GM23338 (cell line): Measurements from ENCODE around the gene UBXN11. TPM values are rescaled to one million over a fixed set of nuclear protein-coding genes. Genes with fewer than 3 reads are reported as not detected.

ENCODE experiments used
- ATAC-seq: fragments of 200-7000 bp; cut with Tn5 transposase; 3 replicates; pipeline ENCODE4 v1.9.1; 2020
- DNase-seq: peaks from one replicate; pipeline ENCODE4 v3.0.0-alpha.2; 2015; ENCODE audit warnings: low spot score
- H2AFZ ChIP-seq: fragments of 200-600 bp; sonication (generic); 2 replicates; pipeline ENCODE4 v1.8.0; 2016; ENCODE audit warnings: antibody characterized with exemption, mild to moderate bottlenecking, moderate library complexity
- H3F3A ChIP-seq: fragments of 200-600 bp; sonication (generic); replicated peaks from 2 replicates; pipeline ENCODE4 v1.8.0; 2017; ENCODE audit warnings: antibody characterized with exemption, mixed run types, low read depth
- H3K27ac ChIP-seq: fragments of 200-600 bp; sonication (generic); 2 replicates; pipeline ENCODE4 v1.6.1; 2016; ENCODE audit warnings: low read depth
- H3K27me3 ChIP-seq: fragments of 200-600 bp; sonication (generic); 2 replicates; pipeline ENCODE4 v1.8.0; 2016; ENCODE audit warnings: mild to moderate bottlenecking, mixed run types, moderate library complexity; ENCODE audit not compliant: insufficient read depth
- H3K36me3 ChIP-seq: fragments of 200-600 bp; sonication (generic); 2 replicates; pipeline ENCODE4 v1.8.0; 2016; ENCODE audit warnings: mild to moderate bottlenecking; ENCODE audit not compliant: insufficient read depth
- H3K4me1 ChIP-seq: fragments of 200-600 bp; sonication (generic); 2 replicates; pipeline ENCODE4 v1.8.0; 2016; ENCODE audit warnings: mild to moderate bottlenecking, moderate library complexity; ENCODE audit not compliant: insufficient read depth
- H3K4me2 ChIP-seq: fragments of 200-600 bp; sonication (generic); 2 replicates; pipeline ENCODE4 v1.7.1; 2017; ENCODE audit warnings: mixed run types
- H3K4me3 ChIP-seq: fragments of 200-600 bp; sonication (generic); 2 replicates; pipeline ENCODE4 v1.6.1; 2016; ENCODE audit warnings: mixed run types
- H3K79me2 ChIP-seq: fragments of 200-600 bp; sonication (generic); replicated peaks from 2 replicates; pipeline ENCODE4 v1.8.0; 2017; ENCODE audit warnings: mild to moderate bottlenecking; ENCODE audit not compliant: insufficient read depth
- H3K9me2 ChIP-seq: fragments of 200-600 bp; sonication (generic); 2 replicates; pipeline ENCODE4 v1.8.0; 2017; ENCODE audit not compliant: insufficient read depth
- H4K20me1 ChIP-seq: fragments of 200-600 bp; sonication (generic); replicated peaks from 2 replicates; pipeline ENCODE4 v1.8.0; 2017; ENCODE audit warnings: mild to moderate bottlenecking; ENCODE audit not compliant: insufficient read depth
- H3K27ac Mint-ChIP-seq: 2 replicates; pipeline ENCODE4 v1.8.0; 2020; ENCODE audit warnings: inconsistent platforms, mild to moderate bottlenecking, moderate library complexity, mixed read lengths
- H3K27me3 Mint-ChIP-seq: 3 replicates; pipeline ENCODE4 v1.8.0; 2022; ENCODE audit warnings: low read depth, mild to moderate bottlenecking, moderate library complexity, mixed read lengths, inconsistent platforms; ENCODE audit not compliant: insufficient read depth, poor library complexity
- H3K36me3 Mint-ChIP-seq: 3 replicates; pipeline ENCODE4 v1.8.0; 2021; ENCODE audit warnings: low read depth, mild to moderate bottlenecking, inconsistent platforms, moderate library complexity, mixed read lengths
- H3K4me1 Mint-ChIP-seq: 3 replicates; pipeline ENCODE4 v1.8.0; 2020; ENCODE audit warnings: mild to moderate bottlenecking, inconsistent platforms, mixed read lengths
- H3K4me3 Mint-ChIP-seq: 3 replicates; pipeline ENCODE4 v1.8.0; 2021; ENCODE audit warnings: moderate library complexity, mild to moderate bottlenecking, inconsistent platforms, mixed read lengths
- H3K9me3 Mint-ChIP-seq: 3 replicates; pipeline ENCODE4 v1.8.0; 2020; ENCODE audit warnings: moderate library complexity, mild to moderate bottlenecking, inconsistent platforms, mixed read lengths
- EZH2phosphoT487 ChIP-seq: fragments of 200-600 bp; sonication (generic); IDR thresholded peaks from one replicate; pipeline ENCODE4 v1.8.1; 2018; ENCODE audit warnings: antibody characterized with exemption; ENCODE audit not compliant: unreplicated experiment
- NANOG ChIP-seq: IDR thresholded peaks from 2 replicates; pipeline ENCODE4 v1.6.1; 2016; ENCODE audit warnings: antibody characterized with exemption, borderline replicate concordance
- POLR2AphosphoS5 ChIP-seq: IDR thresholded peaks from 2 replicates; pipeline ENCODE4 v1.6.1; 2016; ENCODE audit warnings: antibody characterized with exemption, low read depth
- STAT1 ChIP-seq: IDR thresholded peaks from one replicate; pipeline ENCODE4 v1.6.1; 2016; ENCODE audit warnings: antibody characterized with exemption; ENCODE audit not compliant: unreplicated experiment
- polyA plus RNA-seq: library from polyadenylated mRNA; unstranded; fragments of >200 nt; fragmentation: Nextera tagmentation; extraction: Ambion mirVana; gene quantifications from 2 replicates; pipeline ENCODE4 v1.2.1, GENCODE V29; 2016
- total RNA-seq: library from RNA; depleted of rRNA; stranded (reverse); fragments of >200 nt; shearing (Covaris generic); gene quantifications from 2 replicates; pipeline ENCODE4 v1.2.3, GENCODE V29; 2014
- TF ChIP-seq, protein P1 (sequence below): fragments of 250-450 bp; sonication (Bioruptor Pico); IDR thresholded peaks from 2 replicates; pipeline ENCODE4 v1.5.0; 2020; ENCODE audit warnings: mild to moderate bottlenecking, moderate library complexity
- TF ChIP-seq, protein P2 (sequence below): IDR thresholded peaks from 2 replicates; pipeline ENCODE4 v1.6.1; 2016; ENCODE audit warnings: antibody characterized with exemption
- TF ChIP-seq, protein P3 (sequence below): IDR thresholded peaks from one replicate; pipeline ENCODE4 v1.6.1; 2018; ENCODE audit warnings: antibody characterized with exemption; ENCODE audit not compliant: unreplicated experiment
- TF ChIP-seq, protein P4 (sequence below), 2 experiments: fragments of 200-600 bp in 1 of 2; sonication (generic) in 1 of 2; conservative IDR thresholded peaks; 2 replicates each; pipeline versions ENCODE4 v1.5.1 to v1.6.1; 2016 to 2017; ENCODE audit warnings: antibody characterized with exemption in 2 of 2, low read depth in 2 of 2, mild to moderate bottlenecking in 2 of 2, moderate library complexity in 1 of 2

The UBXN11 gene
- total and polyA plus RNA-seq, 2 experiments from 2014 or later: 8.0 to 8.3 TPM

DNA sequence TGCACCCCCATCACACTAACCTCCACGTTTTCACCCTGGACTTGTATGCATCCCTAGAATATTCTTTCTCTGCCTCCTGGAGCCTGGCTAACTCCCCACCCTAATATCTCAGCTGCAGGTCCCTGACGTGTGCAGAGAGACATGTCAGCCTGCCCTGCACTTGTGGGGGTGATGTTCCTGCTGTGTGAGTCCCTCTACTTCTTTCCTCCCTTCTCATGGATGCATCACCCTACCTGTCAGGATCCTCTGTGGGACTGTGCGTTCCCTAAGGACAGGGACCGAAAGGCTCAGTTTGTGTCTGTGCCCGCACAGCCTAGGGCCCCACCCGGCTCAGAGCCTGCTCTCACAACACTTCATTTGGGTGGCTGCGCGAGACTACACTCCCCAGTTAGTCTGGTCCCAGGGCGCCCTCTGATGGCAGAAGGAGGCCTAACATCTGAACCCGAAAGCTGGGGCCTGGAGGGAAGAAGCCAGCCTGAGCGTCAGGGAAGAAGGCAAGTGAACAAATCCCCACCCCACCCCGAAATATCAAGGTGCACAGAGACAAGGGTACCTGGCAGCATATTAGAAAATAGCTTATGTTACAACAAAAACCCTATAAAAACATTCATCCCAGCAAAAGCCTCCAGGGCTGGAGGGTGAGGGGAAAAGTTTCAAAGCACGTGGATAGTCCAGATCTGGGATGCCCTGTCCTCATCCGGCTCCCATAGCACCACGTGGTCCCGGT, 15.0 kb upstream of the UBXN11 start:
- peak; percentile 91 for DNase-seq
- peak; percentile 86 for ATAC-seq
- peaks cover 8% of the 10 kb centered on the region for H3K36me3 ChIP-seq
- H3K4me1 ChIP-seq: peaks cover 17% of the 10 kb centered on the region
- H3K4me3 Mint-ChIP-seq: no peak overlapping the region
- peaks cover 32% of the 10 kb centered on the region for H3K36me3 Mint-ChIP-seq
- H3K27ac ChIP-seq: no peak overlapping the region
- no peak for TF ChIP-seq STAT1
- TF ChIP-seq POLR2AphosphoS5: no peak
- TF ChIP-seq, protein P1, sequence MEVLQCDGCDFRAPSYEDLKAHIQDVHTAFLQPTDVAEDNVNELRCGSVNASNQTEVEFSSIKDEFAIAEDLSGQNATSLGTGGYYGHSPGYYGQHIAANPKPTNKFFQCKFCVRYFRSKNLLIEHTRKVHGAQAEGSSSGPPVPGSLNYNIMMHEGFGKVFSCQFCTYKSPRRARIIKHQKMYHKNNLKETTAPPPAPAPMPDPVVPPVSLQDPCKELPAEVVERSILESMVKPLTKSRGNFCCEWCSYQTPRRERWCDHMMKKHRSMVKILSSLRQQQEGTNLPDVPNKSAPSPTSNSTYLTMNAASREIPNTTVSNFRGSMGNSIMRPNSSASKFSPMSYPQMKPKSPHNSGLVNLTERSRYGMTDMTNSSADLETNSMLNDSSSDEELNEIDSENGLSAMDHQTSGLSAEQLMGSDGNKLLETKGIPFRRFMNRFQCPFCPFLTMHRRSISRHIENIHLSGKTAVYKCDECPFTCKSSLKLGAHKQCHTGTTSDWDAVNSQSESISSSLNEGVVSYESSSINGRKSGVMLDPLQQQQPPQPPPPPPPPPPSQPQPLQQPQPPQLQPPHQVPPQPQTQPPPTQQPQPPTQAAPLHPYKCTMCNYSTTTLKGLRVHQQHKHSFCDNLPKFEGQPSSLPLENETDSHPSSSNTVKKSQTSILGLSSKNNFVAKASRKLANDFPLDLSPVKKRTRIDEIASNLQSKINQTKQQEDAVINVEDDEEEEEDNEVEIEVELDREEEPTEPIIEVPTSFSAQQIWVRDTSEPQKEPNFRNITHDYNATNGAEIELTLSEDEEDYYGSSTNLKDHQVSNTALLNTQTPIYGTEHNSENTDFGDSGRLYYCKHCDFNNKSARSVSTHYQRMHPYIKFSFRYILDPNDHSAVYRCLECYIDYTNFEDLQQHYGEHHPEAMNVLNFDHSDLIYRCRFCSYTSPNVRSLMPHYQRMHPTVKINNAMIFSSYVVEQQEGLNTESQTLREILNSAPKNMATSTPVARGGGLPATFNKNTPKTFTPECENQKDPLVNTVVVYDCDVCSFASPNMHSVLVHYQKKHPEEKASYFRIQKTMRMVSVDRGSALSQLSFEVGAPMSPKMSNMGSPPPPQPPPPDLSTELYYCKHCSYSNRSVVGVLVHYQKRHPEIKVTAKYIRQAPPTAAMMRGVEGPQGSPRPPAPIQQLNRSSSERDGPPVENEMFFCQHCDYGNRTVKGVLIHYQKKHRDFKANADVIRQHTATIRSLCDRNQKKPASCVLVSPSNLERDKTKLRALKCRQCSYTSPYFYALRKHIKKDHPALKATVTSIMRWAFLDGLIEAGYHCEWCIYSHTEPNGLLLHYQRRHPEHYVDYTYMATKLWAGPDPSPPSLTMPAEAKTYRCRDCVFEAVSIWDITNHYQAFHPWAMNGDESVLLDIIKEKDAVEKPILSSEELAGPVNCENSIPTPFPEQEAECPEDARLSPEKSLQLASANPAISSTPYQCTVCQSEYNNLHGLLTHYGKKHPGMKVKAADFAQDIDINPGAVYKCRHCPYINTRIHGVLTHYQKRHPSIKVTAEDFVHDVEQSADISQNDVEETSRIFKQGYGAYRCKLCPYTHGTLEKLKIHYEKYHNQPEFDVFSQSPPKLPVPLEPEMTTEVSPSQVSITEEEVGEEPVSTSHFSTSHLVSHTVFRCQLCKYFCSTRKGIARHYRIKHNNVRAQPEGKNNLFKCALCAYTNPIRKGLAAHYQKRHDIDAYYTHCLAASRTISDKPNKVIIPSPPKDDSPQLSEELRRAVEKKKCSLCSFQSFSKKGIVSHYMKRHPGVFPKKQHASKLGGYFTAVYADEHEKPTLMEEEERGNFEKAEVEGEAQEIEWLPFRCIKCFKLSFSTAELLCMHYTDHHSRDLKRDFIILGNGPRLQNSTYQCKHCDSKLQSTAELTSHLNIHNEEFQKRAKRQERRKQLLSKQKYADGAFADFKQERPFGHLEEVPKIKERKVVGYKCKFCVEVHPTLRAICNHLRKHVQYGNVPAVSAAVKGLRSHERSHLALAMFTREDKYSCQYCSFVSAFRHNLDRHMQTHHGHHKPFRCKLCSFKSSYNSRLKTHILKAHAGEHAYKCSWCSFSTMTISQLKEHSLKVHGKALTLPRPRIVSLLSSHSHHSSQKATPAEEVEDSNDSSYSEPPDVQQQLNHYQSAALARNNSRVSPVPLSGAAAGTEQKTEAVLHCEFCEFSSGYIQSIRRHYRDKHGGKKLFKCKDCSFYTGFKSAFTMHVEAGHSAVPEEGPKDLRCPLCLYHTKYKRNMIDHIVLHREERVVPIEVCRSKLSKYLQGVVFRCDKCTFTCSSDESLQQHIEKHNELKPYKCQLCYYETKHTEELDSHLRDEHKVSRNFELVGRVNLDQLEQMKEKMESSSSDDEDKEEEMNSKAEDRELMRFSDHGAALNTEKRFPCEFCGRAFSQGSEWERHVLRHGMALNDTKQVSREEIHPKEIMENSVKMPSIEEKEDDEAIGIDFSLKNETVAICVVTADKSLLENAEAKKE (CRISPR knock-in tag): no peak
- TF ChIP-seq, protein P2, sequence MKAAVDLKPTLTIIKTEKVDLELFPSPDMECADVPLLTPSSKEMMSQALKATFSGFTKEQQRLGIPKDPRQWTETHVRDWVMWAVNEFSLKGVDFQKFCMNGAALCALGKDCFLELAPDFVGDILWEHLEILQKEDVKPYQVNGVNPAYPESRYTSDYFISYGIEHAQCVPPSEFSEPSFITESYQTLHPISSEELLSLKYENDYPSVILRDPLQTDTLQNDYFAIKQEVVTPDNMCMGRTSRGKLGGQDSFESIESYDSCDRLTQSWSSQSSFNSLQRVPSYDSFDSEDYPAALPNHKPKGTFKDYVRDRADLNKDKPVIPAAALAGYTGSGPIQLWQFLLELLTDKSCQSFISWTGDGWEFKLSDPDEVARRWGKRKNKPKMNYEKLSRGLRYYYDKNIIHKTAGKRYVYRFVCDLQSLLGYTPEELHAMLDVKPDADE: no peak
- no peak for TF ChIP-seq NANOG
- no peak for TF ChIP-seq EZH2phosphoT487
- TF ChIP-seq, protein P3, sequence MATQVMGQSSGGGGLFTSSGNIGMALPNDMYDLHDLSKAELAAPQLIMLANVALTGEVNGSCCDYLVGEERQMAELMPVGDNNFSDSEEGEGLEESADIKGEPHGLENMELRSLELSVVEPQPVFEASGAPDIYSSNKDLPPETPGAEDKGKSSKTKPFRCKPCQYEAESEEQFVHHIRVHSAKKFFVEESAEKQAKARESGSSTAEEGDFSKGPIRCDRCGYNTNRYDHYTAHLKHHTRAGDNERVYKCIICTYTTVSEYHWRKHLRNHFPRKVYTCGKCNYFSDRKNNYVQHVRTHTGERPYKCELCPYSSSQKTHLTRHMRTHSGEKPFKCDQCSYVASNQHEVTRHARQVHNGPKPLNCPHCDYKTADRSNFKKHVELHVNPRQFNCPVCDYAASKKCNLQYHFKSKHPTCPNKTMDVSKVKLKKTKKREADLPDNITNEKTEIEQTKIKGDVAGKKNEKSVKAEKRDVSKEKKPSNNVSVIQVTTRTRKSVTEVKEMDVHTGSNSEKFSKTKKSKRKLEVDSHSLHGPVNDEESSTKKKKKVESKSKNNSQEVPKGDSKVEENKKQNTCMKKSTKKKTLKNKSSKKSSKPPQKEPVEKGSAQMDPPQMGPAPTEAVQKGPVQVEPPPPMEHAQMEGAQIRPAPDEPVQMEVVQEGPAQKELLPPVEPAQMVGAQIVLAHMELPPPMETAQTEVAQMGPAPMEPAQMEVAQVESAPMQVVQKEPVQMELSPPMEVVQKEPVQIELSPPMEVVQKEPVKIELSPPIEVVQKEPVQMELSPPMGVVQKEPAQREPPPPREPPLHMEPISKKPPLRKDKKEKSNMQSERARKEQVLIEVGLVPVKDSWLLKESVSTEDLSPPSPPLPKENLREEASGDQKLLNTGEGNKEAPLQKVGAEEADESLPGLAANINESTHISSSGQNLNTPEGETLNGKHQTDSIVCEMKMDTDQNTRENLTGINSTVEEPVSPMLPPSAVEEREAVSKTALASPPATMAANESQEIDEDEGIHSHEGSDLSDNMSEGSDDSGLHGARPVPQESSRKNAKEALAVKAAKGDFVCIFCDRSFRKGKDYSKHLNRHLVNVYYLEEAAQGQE: no peak
- TF ChIP-seq, protein P4, sequence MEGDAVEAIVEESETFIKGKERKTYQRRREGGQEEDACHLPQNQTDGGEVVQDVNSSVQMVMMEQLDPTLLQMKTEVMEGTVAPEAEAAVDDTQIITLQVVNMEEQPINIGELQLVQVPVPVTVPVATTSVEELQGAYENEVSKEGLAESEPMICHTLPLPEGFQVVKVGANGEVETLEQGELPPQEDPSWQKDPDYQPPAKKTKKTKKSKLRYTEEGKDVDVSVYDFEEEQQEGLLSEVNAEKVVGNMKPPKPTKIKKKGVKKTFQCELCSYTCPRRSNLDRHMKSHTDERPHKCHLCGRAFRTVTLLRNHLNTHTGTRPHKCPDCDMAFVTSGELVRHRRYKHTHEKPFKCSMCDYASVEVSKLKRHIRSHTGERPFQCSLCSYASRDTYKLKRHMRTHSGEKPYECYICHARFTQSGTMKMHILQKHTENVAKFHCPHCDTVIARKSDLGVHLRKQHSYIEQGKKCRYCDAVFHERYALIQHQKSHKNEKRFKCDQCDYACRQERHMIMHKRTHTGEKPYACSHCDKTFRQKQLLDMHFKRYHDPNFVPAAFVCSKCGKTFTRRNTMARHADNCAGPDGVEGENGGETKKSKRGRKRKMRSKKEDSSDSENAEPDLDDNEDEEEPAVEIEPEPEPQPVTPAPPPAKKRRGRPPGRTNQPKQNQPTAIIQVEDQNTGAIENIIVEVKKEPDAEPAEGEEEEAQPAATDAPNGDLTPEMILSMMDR (conservative IDR thresholded peaks at IDR 0.05; ENCODE audit: low read depth in 2 of 2): peak; percentile 90 to 96
- no peak overlapping the region for H3K4me2 ChIP-seq
- no peaks in the 10 kb centered on the region for H4K20me1 ChIP-seq
- no peak overlapping the region for H3K27ac Mint-ChIP-seq
- peaks cover 7% of the 10 kb centered on the region; the same call in 1 of the 2 replicates for H3F3A ChIP-seq
- peaks cover 19% of the 10 kb centered on the region for H3K4me1 Mint-ChIP-seq
- no peak overlapping the region for H2AFZ ChIP-seq
- H3K9me2 ChIP-seq: no peaks in the 10 kb centered on the region
- H3K27me3 Mint-ChIP-seq: peaks cover 6% of the 10 kb centered on the region
- H3K4me3 ChIP-seq: no peak overlapping the region
- no peaks in the 10 kb centered on the region; the same call in 2 of the 3 replicates for H3K9me3 Mint-ChIP-seq
- H3K79me2 ChIP-seq: no peaks in the 10 kb centered on the region
- H3K27me3 ChIP-seq: no peaks in the 10 kb centered on the region
